HG02642 (cell line): ENCODE data around the gene KRT76.
"Not testable (repeated sequence)": the region's sequence is repeated elsewhere in the genome, so short reads cannot be mapped to it uniquely, and the experiment has no call there.

Experiments used
- ATAC-seq: cut with Tn5 transposase; IDR thresholded peaks from one replicate; pipeline ENCODE4 v1.9.1; 2021; ENCODE audit warnings: mild to moderate bottlenecking; ENCODE audit not compliant: unreplicated experiment, poor library complexity

Gene KRT76

DNA sequence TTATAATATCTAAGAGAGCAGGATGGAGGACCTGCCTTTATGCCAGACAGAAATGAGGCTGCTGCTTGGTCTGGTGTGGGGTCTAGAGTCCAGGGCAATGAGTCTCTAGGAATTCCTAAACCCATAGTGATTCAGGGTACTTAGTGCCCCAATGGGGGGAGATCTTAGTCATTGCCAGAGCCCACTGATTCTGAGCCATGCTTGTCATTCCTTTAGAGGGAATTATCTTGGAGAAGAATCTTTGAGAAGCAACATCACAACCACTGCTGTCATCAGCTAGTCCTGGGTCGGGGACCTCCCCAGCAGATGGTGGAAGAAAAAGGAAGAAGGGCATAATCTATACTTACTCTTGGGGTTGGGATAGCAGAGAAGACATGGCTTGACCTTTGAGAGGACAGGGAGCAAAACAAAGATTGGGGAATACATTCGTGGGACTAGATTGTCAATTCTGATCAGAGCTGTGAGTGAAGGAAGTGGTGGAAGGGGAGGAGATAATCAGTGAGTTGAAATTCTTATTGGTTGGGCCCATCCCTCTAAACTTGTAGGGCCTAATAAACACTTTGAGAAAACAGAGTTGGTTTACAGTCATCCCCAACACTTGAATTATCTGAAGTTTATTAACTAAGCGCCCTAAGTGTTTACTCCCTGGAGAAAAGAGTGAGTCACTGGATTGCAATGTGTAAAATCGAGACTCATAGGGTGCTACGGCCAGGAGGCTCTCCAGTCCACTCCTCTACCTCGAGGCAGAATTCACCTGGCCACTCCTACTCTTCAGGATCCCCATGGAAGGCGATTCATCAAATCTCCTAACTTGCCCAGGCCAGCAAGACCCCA is 21.7 kb upstream of the KRT76 start:
- ATAC-seq, result no peak

DNA sequence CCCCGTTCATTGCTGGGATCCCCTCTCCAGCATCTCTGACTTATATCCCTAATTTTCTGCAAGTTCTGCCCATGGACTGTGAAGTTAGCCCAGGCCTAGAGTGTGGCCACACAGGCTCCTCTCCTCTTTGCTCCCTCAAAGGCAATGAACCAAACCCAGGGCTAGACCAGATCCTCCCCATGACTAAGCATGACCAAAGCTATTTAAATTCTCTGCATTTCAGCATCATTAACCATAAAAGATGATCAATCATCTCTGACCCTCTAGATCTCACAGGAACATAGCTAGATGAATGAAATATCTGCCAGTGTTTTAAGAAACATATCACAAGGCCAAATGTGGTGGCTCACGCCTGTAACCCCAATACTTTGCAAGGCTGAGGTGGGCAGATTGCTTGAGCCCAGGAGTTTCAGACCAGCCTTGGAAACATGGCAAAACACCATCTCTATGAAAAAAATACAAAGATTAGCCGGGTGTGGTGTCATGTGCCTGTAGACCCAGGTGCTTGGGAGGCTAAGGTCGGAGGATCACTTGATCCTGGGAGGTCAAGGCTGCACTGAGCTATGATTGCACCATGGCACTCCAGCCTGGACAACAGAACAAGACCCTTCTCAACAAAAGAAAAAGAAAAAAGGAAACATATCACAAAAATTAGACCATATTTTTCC is 21.0 kb upstream of the KRT76 start:
- ATAC-seq, result no peak

DNA sequence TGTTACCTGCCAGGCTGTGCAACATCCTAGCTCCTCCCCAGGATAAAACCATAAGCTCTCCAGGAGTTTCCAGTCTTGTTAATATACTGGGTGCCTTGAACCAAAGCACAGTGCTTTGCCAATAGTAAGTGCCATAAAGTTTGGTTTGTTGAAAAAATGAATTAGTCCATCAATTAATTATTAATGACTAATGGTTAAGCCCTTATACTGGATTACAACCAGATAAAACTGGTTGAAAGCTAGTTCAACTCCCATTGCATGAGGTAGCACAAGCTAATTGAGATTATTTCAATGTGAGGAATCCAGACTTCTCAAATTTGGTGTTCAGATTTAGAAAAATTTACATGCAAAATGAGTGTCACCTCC is 20.4 kb upstream of the KRT76 start:
- no peak for ATAC-seq

DNA sequence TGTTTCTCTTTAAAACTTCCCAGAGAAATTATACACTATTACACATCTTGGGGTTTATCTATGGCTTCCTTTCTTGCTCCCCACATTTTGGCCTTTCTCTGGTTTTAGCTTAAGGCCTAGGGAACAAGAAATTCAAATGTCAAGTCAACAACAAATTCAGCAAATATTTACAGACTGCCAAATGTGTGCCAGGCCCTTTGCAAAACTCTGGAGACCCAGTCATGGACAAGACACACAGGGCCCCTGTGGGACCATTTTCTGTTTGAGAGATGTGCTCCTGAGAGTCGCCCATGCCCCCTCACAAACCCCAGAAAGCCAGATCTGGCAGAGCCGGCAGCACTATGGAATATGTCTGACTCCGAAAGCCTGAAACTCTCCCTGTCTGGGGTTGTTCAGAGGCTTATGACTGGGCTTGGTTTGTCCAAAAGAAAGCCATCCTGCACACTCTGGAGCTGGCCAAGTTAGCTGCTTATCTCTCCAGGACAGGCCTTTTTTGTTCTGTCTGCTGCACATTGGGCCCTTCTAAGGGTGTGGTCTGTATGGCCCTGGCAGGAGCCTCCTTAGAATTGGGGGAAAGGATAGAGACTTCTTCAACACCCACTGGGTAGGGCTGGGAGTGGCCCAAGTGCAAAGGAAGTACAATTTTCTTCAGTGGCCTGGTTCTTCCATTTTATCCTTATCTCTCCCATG is 19.8 kb upstream of the KRT76 start:
- no peak for ATAC-seq

DNA sequence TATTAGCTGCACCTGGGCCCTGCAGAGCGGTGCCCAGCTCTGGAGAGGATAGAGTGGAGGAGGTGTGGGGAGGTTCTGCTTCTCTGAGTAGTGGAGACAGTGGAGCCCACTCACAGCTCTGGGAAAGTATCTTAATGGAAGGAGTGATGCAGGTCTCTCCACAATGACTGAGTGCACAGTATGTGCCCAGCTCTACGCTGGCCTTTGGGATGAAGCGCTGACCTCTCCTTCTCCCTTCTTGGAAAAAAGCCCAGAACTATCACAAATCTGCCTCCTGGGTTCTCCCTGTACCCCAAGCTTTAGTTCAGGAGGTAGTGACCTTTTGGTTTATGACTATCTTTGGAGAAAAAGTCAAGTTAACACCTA is 19.3 kb upstream of the KRT76 start:
- ATAC-seq, result no peak

DNA sequence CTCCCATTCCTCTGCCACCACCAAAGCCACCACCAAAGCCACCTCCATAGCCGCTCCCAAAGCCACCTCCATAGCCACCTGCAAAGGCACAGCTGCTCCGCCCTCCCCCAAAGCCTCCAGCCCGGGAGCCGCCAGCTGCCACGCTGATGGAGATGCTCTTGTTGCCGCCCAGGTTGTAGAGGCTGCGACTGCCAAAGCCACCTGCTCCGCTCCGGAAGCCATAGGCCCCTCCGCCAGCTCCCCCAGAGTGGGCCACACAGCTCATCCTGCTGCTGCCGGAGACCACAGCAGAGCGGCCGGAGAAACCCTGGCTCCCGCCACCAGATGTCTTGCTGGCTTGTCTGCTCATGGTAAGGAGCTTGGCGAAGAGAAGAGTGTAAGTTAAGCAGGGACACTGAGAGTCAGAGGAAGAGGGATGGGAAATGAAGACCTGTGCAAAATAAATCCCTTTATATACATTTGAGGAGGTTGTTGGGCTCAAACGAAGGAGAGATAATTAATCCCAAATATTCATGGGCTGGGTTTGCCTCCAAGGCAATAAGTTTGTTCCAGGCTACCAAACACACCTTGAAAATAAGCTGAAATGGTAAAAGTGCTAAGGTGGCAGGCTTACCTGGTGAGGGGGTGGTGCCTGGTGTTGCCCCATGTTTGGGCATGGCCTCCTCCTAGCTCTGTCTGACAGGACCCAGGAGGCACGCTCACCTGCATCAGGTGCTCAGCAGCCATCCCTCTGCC is 18.7 kb upstream of the KRT76 start, which contains the start of gene KRT3:
Gene KRT3 (minus strand): TSS at position 424 of the 735 bp plus-strand sequence. CDS start 75 bp downstream, at position 349.
- ATAC-seq, result no peak

DNA sequence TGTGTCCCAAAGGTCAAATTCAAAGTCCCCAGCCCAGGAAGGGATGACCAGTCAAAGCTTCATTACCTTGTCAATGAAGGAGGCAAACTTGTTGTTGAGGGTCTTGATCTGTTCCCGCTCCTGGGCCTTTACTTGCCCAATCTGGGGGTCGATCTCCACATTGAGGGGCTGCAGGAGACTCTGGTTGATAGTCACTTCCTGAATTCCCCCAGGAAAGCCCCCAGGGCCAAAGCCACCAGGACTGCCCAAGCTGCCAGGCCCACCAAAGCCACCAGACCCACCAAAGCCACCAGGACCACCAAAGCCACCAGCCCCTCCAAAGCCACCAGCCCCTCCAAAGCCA is 18.2 kb upstream of the KRT76 start:
- not testable (repeated sequence) for ATAC-seq

DNA sequence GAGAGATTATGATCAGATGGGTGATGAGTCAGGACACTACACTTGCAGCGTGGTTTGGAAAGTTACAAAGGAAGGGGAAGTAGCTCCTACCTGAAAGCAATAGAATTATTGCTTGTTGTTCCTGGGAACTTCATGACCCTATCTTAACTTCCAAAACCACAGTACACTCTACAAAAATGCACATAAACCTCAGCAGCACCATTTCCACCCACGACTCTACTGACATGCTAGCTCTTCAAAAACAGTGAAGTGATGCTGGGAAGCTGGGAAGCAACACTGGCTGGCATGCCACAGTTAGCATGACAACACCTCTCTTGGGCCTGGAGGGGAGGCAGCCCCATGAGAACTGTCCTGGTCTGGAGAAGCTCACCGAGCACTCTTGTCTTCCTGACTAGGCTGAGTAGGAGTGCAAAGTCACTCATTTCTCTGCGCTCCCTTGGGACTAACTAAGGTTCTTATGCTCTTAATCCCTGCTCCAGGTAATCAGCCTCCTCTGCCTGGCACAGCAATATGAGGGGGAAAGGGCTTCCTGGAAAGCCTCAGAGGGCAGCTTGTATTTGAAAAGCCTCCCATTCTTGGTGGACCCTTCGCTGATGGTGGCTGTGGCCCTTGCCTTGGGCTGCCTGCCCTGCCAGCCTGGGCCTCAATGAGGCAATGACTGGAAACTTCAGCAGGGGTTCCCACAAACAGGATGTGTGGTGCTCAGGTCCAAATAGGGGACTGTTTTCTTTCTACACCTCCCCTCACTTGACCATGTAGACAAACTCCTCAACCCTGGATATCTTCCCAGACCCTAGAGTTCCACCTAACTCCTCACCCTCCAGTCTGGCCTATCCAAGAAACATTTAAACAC is 17.6 kb upstream of the KRT76 start:
- ATAC-seq, result no peak

DNA sequence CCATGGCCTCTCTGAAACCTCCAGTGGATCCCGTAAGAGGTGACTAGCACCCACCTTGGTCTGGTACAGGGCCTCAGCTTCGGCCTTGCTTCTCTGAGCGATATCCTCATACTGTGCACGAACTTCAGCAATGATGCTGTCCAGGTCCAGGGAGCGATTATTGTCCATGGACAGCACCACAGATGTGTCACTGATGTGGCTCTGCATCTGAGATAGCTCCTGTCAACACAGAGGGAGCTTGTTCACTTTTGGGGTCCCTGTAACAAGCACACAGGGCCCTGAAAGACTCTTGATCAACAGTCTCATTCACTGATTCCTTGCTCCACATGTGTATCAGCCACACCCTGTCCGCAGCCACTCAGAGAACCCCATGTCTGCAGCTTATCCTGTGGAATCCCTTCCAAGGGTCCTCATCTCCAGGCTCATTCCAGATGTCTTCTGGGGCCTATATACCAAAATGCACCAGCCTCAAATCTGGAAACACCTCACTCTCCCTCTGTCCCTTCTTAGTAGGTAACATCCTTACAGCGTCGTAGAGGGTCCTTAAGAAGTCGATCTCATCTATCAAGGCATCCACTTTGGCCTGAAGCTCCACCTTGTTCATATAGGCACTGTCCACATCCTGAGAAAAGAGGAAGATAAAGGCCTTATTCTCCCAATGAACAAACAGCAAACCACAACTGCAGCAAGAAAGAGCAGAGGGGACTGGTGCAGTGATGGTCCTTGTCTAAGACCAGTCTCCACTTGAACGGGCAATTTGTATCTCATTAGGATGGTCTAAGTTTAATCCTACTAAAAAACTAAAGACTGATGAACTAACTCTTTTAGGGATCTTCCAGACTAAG is 15.3 kb upstream of the KRT76 start:
- no peak for ATAC-seq

DNA sequence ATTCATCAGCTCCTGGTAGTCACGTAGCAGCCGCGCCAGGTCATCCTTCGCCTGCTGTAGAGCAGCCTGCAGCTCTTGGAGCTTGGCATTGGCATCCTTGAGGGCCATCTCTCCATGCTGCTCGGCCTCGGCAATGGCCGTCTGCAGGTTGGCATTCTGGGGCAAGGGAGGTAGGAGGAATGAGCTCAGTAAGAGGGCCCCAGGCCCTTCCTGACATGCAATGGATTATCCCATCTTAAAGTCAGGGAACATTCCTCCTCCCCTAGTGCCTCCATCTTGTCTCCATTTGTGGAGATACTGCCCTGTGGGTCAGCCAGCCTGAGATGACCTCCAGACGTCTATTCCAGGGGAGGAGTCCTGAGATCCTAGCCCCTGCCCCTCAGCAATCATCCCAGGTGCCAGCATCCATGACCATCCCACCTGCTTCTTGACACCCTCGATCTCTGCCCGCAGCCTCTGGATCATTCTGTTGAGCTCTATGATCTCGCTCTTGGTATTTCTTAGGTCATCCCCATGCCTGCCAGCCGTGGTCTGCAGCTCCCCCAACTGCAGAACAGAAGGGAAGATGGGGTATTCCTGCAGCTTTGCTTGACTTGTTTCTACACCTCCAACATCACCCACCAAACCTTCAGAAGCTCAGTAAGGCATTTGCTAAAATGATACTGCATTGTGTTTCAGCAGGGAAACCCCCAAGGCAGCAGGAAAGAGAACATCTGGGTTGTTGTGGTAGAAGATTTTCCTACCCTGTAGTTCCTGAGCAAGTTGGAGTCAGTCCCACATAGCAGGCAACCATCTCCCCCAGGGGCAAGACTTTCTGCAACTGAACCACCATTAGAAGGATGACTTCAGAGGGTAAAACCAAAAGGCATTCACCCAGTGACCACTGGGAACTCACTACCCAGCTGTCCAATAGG is 14.4 kb upstream of the KRT76 start:
- ATAC-seq, result no peak

DNA sequence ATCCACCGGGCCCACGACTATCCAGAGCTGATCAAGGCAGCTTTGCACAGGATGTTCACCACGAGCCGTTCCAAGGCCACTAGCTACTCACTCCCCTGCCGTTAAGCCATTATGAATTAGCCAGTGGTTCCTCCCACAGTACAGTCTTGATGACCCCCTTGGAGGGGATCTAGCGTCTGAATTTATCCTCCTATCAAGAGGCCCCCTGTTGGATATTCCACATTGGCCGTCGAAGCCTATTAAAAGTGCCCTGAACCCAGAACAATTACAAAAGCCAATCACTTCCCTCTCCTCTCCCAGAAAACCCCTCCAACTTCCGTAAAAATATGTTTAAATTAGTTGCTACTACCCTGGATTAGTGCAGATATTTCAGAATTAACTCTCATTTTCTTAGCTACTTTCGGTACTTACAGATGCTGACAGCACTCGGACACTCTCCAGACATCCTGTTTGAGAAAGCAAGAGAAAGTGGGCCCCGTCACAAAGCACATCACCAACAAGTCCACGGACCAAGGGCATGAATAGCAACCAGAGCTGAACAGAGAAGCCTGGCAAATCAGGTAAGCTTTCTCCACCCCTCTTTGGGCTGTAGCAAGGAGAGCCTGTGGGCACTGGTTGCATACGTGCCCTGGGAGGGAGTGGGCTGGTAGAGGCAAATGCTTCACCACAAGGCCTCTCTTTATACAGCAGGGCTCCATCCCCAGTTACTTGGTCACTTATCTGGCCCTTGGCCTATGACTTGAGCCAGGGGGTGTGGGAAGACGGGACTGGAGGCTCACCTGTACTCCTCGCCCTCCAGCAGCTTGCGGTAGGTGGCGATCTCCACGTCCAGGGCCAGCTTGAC is 13.5 kb upstream of the KRT76 start:
- no peak for ATAC-seq

DNA sequence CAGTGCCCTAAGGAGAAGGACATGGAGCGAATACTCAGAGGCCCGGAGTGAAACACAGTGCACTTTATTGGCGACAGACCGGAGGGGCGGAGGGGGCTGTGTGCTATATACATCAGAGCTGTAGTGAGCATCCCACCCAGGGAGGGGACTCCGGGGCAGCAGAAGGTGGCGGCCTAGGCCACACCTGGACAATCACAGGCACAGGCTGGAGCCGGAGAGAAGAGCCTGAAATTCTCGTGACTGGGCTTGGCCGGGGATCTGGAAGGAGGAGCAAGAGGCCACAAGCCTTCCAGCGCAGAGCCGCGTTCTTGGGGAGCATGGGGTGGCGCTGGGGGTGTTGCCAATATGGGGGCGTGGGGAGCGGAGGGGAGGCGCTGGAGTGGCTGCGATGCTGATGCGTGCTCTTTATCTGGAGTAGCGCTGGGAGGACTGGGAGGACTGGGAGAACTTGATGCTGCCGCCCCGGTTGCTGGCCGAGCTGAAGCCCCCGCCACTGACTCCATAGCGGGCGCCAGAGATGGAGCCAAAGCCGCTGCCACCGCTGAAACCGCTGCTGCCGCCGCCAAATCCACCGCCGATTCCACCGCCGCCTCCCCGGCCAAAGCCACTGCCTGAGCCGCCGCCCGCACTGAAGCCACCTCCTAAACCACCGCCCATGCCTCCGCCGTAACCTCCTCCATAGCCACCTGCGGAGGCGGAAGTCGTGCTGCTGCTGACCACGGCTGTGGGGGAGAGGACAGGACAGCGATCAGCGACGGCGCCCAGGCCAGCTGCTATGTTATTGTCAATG is 12.7 kb upstream of the KRT76 start:
- no peak for ATAC-seq

DNA sequence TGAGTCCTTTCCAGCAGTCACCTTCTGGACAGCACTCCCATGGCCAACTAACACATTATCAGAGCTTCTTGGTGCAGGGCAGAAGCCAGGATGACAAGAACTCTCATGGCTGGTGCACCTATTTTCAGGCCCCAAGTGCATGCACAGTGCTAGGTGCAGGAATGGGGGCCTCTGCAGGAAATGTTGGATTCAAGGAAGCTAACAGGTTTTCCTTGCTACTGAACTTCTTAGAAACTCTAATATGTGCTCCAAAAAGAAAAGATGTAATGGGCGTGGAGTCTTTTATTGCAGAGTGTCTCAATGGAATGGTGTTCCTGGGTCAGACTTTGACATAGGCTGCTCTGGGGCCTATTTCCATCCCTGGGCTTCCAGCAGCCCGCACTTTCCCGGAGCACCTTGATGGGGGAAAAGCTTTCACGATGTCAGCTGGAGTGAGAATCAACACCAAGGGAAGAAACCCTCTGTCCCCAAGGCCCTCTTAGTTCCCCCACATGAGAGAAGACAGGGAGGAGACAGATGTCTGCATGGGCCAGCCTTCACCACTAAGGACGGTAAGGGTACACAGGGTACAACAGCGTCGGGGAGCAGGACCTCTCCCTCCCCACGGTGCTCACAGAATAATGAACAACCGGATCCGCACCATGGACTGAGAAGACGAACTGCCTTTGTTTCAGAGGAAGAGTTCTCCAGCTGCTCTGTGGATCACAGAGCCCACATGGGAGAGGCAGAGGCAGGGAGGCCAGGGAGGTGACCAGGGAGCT is 11.9 kb upstream of the KRT76 start:
- no peak for ATAC-seq

DNA sequence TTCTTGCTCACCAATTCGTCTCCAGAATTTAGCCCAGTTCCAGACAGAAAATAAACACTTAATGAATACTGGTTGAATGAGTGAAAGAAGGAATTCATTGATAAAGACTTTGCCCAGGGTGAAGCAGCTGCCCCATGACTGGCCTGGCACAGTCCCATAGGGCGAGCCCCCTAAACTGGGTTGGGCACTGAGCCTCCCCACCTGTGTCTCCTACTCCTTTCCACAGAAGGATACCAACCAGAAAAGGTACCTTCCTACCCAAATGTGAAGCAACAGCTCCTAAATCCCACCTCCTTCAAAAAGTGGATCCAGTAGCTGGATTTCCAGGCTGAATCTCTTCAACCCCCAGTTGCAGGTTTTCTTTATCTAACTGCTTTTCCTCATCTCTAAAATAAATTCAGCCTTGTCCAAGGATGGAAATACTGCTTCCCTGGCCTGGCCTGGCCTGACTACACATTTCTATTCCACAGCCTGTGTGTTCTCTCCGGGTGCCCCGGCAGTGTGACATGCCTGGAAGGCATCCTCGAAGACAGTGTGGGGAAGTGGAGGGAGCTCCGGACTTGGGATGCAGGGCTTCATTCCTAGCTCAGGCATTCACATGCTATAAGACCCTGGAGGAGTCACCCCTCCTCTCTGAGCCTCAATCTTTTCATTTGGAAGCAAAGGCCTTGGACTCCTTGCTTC is 11.2 kb upstream of the KRT76 start:
- no peak for ATAC-seq
